Pulmonary artery endothelial cell (primary cell): ENCODE measurements around the gene PCSK5. TPM values are rescaled to one million over a fixed set of nuclear protein-coding genes. Genes with fewer than 3 reads are reported as not detected.

ENCODE experiments used
- DNase-seq: peaks from one replicate; pipeline ENCODE4 v3.0.0-alpha.2; 2011; ENCODE audit warnings: low read depth, low spot score
- total RNA-seq: library from RNA; depleted of rRNA; stranded (reverse); fragments of >200 nt; gene quantifications from 2 replicates; pipeline ENCODE4 v1.2.3, GENCODE V29; 2014

Gene PCSK5
- total RNA-seq, 1 donor from 2014 or later = 11.5 TPM

DNA sequence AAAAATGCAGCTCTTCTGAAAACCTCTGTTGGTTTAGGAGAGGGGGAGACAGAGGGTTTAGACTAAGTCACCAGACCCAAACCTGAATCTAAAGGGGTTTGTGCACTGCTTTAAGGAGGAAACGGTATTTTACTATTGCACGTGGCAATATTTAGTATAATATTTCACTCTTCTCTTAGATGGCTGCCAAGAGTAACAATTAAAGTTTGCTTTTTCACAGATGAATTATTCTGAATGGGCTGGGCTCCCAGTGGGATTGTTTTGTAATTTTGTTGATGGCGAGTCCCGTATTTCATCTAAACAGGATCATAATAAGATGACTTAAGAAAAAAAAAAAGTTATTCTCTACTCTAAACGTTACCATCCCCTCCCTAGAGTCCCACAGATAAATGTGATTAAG, 245.4 kb downstream of the PCSK5 start:
- no peak for DNase-seq

DNA sequence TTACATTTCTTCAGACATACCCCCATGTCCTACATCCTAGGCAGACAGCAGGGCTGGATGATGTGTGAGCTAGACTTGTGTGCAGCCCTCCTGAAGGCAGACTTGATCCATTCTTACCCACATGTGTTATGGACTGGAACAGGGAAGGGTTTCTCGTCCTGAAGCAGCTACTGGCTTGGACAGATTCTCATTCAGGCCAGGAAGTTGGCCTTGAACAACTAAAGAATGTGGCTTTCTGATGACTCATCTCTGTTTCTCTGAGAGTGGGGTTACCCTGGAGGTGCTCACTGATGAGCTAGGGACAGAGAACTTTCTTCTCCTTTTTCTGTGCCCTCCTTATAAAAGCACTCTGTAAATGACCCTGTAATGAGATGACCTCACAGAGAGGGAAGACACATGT, 246.5 kb downstream of the PCSK5 start:
- DNase-seq = no peak

DNA sequence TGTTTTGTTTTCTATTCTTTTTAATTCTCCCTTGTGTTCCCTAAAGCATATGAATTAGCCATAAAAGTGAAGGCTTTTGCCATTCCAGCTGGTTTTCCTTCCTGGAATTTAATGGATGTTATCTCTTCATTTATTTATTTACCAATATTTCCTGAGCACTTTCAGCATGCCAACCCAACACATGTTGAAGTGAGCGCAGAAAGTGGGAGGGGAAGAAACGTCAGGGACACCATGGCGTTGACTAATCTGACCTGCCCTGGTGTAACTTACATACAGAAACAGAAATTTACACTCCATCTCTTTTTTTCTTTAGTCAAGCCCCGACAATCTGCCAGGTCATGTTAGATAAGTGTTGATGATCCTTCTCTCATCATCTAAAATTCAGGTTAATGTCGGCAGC, 247.5 kb downstream of the PCSK5 start:
- DNase-seq = no peak

DNA sequence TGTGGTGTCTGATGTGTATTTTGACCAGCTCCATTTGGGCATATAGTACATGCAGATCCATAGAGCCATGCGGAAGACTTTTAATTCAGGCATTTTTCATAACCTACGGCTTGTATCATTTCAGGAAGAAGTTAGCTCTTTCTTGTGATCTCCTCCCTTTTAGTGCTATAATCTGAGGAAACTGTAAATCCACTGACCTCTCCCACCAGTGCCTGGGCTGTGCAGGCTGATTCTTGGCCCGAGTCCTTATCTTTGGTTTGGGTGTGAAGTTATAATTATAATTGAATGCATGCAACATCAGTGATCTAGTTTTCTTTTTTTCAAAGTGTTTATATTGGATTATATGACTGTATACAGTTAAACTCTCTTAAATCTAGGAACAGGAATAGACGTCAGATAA, 247.9 kb downstream of the PCSK5 start:
- no peak for DNase-seq

DNA sequence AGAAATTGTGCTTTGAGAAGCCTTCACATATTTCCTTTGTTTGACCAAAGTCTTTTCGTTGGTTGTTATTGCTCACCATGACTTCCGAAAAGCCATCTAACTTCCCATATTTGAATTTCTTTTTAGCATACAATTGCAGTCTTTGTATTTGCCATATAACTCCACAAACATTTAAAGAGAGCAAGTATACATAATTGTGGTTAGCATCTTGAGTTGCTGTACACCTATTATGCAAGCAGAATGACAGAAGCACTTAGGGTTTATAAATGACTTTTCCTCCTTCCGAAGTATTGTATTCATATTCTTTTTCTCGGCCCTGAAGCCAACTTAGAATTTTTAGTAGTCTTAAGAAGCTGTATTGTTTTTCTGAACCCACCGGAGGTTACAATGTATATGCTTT, 253.4 kb downstream of the PCSK5 start:
- no peak for DNase-seq

DNA sequence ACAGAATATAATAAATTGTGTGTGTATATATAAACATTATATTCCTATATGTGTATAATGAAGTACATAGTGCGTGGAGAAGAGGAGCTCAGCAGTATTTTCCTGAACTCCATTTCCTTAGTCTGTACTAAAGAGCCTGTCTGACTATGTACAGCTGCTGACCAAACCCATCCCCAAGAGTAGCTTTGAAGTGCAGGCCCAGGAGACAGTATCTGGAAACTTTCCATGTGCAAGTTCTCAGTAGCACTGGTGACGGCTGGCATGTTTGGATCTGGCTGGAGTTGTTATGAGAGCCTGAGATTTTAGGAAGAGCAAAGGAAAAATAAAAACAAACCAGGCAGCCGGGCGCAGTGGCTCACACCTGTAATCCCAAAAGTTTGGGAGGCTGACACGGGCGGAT, 259.5 kb downstream of the PCSK5 start:
- no peak for DNase-seq

DNA sequence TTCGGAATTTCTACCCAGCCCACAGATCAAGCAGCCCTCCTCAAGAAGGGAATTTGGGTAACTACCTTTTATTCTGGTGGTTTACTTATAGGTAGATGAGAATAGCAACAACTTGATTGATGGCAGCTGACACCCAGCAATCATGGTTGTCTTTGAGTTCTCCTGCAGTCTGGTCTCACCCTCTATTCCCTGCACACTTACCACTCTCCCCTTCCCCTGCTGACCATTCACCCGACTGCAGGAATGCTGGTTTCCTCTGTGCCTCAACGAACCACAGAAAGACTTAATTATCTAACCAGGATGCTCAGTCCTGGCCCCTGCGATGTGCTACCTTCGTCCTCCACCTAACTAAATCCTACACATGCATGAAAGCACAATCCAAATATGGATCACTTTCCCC, 260.8 kb downstream of the PCSK5 start:
- no peak for DNase-seq

DNA sequence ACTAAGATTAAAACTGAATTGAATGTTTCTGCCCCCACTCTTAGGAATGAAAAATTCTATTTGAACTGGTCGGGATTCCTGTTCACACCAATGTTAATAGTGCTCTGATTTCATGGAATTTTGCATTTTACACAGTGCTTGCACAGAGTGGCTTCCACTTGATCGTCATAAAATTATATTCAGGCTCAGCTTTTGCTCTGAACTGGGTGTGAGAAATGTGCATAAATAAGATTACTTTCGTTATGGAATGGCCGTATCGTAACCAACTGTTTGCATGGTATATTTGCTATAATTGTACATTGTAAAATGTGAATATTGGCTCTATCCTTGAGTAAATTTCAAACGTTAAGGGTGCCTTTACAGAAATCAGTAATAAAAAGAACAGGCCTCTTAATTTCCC, 262.9 kb downstream of the PCSK5 start:
- no peak for DNase-seq

DNA sequence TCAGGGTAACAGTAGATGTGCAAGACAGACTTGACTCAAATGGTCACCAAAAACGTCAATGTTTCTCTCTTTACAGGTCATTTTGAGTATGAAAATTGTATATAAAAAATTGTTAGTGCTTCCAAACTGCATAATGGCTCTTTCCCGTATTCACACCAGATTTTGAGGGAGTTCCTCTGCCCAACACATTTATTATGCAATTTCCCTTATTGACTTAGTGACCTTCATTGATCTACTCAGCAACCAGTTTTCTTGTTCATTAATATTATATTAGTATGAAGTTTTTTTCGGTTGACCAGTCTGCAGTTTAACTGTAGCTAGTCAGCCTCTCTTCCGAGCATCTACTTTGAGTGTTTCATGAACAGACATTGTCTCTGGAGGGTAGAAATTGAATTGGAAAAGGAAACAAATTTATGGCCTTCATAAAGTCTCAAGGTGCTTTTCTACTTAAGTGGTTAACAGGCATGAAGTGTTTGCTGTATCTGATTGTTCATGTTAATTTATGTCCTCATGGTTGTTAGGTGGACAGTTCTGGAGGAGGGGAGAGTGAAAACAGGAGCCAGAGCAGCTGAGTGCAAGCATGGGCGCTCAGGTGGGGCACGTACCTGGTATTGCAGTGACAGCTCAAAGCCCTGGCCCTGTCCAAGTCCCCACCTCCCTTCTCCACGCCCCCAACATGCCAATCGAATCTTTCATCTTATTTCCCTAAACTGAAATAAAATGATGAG, 263.6 kb downstream of the PCSK5 start:
- DNase-seq = no peak

DNA sequence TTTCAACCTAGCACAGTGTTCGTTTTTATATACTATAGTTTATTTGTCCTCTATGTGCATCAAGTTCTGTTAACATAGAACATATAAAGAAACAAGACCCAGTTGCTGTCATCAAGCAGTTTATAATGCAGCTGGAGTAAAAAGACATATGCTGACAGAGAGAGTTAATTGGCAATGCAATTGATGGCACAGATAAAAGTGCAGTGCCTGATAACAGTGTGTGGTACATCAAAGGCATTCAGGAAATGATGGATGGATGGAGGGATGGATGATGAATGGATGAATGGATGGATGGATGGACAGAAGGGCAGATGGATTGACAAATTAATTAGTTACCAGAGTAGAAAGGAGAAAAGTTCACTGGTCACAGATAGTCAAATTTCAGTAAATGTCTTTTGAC, 264.9 kb downstream of the PCSK5 start:
- no peak for DNase-seq

DNA sequence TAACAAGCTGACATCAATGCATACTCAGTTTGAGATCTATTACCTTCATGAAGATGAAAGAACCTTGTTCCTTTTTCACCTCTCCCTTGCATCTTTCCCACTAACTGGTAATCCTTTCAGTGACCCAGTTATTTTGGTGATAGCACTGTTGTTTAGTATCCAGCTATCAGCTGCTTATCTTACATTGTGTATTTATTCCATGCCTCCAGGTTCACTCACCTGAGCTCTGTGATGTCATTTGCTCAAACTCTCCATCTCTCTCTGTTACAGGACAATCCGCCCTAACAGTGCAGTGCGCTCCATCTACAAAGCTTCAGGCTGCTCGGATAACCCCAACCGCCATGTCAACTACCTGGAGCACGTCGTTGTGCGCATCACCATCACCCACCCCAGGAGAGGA, 268.2 kb downstream of the PCSK5 start:
- DNase-seq = no peak

DNA sequence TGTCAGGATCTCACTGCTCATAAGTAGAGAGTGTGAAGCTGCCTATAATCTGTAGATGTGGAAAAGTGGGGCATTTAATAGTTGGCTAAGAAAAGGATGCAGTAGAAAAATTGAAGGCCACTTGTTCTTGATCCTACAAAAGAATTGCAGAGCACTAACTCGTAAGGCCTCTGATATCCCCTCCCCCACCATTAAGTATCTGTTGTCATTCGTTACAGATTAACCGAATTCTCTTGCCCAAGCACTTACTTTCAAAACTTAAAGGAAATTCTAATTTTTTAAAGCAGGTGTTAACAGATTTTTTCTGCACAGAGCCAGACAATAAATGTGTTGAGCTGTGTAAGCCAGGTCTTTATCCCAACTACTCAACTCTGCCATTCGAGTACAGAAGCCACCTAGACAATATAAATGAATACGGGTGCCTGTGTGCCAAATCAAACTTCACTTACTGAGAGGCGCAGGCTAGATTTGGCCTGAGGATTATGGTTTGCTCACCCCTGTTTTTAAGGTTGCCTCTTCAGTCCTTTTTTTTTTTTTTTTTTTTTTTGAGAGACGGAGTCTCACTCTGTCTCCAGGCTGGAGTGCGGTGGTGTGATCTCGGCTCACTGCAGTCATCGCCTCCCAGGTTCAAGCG, 268.9 kb downstream of the PCSK5 start:
- no peak for DNase-seq

DNA sequence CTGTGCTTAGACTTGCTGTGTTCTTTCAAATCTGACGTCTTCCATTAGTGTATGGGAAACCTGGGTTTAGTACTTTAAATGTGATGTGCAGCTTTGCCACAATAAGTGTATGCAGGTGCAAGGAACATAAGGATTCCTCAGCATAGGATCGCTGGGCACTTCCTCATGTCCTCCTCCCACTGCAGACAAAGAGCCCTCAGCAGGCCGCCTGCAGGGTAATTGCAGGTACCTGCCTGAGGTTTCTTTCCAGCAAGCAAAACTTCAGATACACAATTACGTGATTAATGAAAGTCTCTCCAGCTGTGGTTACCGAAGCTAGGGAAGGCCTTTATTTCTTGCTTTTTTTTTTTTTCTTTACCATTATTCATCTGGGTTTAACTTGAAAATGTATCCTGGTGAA, 270.6 kb downstream of the PCSK5 start:
- DNase-seq = no peak

DNA sequence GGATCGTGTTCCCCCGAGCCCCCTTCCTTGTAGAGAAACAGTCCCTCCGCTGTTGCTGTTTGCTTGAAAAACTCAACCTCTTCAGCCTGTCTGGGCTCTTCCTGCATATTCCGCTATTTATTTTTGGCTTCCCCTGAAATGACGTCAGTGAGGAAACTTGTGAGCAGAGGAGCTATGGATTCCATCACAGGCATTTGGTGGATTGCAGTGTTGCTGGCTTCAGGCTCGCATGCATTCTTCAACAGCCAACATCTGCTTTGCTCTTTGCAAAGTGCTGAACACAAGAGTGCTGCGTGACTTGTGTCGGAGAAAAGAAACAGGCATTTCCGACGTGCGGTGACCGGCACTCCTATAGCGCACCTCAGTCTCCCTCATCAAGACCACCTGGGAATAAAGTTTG, 271.1 kb downstream of the PCSK5 start:
- no peak for DNase-seq

DNA sequence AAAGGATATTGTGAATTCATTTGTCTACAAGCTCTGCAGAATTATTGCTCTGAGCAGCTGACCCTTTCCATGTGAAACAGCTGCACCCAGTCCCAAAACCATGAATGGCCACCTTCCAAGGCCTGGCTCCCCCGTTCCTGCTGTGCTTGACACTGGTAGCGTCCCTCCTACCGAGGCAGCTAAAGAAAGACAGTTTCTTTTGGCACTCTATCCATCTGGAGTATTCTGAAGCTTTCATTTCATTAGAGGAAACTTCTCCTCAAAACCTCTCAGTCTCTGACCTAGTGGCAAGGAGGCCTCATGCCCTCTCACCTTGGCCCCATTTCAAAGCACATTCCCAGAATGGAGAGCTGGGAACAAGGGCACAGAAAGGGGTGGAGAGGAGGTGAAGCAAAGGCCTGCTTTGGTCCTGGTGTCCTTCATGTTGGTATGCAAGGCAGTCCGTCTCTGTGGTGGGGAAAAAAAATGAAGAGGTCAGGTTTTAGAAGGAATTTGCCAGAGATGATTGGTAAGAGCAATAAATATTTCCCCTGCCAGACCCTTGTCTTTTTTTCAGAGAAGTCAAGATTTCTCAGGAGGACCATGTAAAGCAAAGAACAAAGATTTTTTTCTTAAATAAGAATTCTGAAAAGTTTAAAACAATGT, 271.7 kb downstream of the PCSK5 start:
- DNase-seq = no peak

DNA sequence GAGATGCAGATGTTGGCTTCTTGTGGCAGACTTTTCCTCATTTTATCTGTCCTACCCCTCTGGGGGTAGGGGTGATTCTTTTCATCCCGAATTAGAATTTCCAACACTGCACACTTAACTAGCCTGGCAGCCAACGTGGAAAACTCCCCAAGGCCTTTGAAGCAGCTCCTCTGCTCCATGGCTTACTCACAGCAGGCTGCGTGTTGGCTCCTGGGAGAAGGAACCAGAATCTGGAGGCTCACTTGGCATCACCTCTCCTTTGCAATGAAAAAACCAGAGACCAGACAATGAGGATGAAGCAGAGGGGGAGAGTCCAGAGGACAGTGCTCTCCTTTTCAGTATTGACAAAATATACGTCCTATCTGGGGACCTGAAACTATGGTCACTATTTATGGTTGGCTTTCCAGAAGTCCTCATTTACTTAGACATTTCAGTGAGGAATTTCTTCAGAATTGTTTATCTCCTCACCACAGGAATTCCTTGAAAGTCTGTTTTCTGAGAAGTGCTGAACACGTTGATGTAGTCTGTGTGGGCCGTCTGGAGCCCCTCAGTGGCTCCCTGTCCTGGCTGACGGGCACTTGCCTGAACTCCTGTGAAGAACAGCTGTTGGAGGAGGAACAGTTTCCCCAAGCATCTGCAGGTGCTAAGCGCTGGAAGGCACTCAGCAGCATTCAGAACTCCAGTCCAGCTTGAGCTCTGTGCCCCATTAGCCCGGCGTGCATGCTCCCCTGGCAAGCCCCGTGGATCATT, 272.5 kb downstream of the PCSK5 start:
- DNase-seq = no peak

DNA sequence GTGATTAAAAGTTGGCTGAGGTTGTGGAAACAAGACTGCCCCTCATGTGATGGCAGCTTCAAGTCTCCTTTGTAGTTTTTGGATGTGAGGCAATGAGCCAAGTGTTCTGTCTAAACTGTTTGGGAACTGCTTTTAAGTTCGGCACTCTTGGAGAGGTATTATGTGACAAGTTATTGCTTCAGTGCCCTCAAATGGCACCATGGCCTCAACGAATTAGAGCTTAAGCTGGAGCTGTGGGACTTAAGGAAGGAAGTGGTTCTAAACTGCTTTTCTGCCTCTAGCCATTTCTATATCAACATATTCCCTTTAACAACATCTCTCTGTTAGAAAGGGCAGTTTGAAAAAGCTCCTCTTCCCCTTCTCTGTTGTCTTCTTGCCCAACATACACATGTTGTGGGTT, 276.1 kb downstream of the PCSK5 start:
- no peak for DNase-seq

DNA sequence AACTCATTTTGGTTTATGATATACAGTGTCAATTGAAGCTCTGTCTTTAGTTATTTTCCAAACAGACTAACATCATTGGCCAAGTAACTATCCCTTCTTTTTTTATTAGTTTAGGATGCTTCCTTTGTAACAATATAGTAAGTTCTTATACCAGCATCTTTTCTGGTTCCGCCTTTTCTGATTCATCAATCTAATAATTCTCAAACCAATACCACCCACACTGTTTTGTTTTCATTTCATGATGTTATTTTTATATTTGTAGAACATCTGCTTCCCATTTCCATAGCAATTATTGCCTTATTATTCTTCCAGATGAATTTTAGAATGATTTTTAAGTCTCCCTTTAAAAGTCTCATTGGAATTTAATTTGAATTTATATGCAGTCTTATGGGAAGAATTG, 285.7 kb downstream of the PCSK5 start:
- no peak for DNase-seq

DNA sequence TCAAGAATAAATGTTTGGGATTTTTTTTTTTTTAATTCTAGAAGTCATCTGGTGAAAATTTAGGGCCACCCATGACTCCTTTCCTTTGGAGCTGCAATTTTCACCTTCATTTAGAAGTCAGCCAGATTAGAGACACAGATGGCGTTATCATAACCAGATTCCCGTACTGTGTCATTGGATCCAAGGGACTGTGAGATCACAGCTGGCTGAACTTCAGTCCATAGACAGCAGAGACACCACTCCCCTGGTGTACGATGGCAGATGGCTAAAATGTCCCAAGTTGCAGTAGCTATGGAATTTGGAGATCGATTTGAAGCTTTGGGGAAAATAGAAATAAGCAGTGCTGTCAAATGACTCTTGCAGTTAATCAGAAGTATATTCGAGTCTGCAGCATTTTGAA, 287.5 kb downstream of the PCSK5 start:
- DNase-seq = no peak

DNA sequence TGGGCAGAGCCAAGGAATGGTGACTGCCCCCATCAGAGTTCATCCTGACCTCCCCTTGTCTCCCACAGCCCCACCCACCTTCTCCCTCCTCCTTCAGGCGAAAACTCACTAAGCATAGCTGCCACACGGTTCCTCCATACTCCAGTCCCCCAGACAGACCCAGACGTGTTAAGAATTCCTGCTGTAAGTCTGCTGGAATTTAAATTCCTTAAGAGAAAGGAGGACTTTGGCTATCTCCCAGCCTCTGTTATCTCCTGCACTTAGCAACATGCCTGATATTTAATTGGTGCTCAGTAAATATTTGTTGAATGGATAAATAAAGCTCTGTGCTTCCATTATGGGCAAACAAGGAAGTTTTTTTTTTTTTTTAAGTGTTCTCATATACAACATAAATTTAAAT, 290.1 kb downstream of the PCSK5 start:
- DNase-seq = no peak

DNA sequence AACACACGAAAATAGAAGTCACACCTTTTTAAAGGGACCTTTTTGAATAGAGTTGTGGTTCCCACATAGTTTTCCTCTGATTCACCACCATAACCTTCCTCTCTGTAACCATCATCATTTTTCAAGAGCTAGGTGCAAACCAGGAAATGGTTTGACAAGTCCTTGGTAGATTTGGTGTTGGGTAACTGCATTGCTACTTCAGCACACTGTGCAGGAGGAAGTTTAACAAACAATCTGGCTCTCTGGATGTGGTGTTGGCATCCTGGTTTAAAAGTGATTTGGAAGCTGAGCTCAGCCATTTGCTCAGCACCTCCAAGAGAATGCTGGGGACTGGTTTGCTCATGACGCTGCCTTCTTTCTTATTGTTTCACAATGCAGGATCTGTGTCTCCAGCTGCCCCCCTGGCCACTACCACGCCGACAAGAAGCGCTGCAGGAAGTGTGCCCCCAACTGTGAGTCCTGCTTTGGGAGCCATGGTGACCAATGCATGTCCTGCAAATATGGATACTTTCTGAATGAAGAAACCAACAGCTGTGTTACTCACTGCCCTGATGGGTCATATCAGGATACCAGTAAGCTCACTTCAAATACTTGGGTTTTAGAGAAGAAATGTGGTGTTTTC, 290.7 kb downstream of the PCSK5 start:
- no peak for DNase-seq

DNA sequence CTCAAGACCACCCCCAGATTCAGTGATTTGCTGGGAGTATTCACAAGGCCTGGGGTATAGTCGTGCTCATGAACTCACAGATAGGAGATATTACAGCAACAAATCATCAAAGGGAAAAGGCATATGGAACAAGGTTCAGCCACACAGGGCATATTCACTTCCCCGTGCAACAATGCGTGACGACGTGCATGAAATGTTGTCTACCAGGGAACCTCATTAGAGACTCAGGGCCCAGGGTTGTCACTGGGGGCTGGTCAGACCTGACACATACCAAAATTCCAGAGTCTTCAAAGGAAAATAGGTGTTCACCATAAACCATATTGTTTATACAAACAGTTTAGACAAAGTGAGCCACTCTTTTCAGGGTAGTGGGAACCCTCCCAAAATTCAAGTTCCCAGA, 291.3 kb downstream of the PCSK5 start:
- no peak for DNase-seq
